ENCODE results near the gene ATL1.

DNA sequence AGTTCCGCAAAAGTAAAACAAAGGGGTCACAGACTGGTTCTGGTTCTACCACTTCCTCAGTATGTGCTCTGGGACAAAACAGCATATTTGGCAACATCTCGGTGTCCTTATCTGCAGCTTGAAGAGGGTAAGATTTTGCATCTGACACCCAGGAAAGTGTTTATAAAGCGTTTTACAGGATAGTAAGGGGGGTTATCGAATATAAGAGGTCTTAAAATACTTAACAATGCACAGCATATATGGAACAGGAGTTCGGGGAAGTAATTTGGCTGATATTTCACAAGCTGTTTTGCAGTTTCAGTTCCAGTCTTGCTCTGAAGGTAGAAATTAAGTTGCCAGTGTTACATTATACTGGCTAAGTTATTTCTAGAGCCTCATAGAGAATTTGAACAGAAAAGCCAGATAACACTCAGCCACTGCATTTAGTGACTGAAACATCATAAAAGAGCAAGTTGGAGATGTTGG is 26.7 kb upstream of the ATL1 start:
- TF ChIP-seq, protein P1, sequence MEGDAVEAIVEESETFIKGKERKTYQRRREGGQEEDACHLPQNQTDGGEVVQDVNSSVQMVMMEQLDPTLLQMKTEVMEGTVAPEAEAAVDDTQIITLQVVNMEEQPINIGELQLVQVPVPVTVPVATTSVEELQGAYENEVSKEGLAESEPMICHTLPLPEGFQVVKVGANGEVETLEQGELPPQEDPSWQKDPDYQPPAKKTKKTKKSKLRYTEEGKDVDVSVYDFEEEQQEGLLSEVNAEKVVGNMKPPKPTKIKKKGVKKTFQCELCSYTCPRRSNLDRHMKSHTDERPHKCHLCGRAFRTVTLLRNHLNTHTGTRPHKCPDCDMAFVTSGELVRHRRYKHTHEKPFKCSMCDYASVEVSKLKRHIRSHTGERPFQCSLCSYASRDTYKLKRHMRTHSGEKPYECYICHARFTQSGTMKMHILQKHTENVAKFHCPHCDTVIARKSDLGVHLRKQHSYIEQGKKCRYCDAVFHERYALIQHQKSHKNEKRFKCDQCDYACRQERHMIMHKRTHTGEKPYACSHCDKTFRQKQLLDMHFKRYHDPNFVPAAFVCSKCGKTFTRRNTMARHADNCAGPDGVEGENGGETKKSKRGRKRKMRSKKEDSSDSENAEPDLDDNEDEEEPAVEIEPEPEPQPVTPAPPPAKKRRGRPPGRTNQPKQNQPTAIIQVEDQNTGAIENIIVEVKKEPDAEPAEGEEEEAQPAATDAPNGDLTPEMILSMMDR (conservative IDR thresholded peaks at IDR 0.05 in 1 of 2, IDR thresholded peaks at IDR 0.05 in 1 of 2; ENCODE audit: extremely low read depth in 1 of 2, insufficient read depth in 1 of 2, low read depth in 1 of 2, low read length in 2 of 2): no peak
- no peak for TF ChIP-seq EZH2 (IDR thresholded peaks at IDR 0.05; ENCODE audit: borderline replicate concordance, low read length)

Data from mammary epithelial cell (primary cell).